EL (cell line): ENCODE measurements around the gene OR2F1.

Experiments
- DNase-seq: peaks from one replicate; pipeline ENCODE4 v3.0.0-alpha.2; 2016

Gene OR2F1, protein sequence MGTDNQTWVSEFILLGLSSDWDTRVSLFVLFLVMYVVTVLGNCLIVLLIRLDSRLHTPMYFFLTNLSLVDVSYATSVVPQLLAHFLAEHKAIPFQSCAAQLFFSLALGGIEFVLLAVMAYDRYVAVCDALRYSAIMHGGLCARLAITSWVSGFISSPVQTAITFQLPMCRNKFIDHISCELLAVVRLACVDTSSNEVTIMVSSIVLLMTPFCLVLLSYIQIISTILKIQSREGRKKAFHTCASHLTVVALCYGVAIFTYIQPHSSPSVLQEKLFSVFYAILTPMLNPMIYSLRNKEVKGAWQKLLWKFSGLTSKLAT

DNA sequence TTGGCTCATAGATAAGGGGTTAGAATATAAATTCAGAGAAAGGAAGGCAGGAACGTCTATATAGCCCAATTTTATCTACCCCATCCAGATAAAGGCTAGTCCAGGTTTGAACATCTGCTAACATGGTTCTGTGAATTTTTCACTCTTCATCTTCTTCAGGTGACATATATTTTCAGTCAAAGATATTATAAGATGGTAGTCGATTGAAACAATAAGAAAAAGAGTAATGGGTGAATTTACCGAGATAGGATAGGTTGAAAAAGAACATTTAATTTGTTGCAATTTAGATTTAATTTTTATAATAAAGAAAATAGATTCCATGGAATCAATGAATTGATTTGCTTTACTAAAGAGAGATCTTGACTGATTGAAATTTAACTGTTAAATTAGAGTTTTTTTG, at the start of gene OR2F1:
Gene OR2F1 (plus strand): TSS at position 301 of the 400 bp plus-strand sequence. CDS start 5,127 bp downstream, outside the sequence.
- no peak for DNase-seq

DNA sequence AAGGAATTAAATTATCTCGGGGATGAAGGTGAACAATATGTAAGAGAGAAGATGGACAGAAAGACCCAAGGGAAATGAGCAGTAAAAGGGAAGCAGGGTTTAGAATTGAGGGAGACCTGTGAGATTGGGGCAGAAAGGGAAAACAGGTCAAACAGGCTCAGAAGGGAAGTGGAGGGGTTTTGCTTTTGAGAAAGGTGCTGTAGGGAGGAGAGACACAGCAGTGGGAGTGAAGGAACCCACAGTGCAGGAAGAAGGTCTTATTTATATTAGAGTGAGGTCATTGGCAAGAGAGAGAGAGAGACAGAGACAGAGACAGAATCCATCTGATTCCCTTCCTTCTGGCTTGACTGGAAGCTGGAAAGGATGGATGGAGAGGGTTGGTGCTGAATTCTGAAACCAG, 49.1 kb upstream of the OR2F1 start:
- no peak for DNase-seq

GRCh38 chr7:143906151-143906550, 48.5 kb upstream of the OR2F1 start:
- DNase-seq: no peak

DNA sequence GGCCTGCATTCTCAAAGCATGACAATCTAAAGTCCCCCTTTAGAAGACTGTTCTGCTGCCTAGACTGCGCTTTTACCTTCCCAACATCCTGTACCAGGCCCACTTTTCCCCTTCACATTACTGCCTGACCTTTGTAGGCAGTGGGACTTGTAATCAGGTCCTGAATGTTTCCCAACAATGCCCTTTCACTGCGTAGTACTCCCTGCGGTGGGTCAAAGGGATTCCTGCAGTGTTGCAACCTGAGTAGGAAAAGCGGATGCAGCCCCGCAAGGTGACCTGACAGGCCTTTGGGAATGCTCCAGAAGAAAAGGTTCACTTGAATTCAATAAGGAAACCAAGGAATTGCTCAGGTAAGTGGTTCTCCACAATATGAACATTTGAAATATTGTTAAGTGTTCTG, 47.7 kb upstream of the OR2F1 start:
- DNase-seq: no peak

DNA sequence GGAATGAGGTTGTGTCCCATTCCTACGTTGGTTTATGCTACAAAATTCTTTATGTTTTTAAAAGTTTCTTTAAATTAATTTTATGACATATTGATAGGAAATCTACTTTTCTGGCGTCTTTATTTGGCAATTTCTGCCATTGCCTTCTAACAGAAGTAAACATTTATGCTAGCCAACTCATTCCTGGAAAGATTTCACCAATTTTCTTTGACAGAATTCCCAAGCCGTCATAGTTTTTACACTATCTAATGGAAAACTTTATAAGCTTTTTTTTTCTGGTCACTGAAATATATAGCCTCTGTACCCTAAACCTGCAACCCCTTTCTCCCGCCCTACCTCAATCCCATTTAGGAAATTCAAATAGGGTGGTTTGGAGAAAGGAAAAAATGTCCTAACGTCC, 46.5 kb upstream of the OR2F1 start:
- DNase-seq: no peak

DNA sequence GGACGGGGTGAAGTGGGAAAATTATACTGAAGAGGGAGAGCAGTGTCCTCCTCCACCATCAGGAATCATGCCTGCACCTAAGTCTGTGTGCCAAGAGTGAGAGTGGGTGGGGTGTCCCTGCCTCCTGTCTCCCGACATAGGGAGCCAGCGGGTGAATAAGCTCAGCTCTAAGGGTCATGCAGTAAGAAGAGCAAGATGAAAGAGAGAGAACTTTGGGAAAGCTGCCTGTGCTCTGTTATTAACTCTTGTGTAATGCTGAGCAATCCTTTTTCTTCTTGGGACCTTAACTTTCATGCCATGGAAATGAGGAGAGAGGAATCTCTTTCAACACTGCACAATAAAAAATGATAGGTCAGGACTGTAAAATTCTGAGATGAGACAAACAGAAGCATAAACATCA, 44.8 kb upstream of the OR2F1 start:
- DNase-seq: no peak

GRCh38 chr7:143910473-143911248, 44.0 kb upstream of the OR2F1 start:
- no peak for DNase-seq

DNA sequence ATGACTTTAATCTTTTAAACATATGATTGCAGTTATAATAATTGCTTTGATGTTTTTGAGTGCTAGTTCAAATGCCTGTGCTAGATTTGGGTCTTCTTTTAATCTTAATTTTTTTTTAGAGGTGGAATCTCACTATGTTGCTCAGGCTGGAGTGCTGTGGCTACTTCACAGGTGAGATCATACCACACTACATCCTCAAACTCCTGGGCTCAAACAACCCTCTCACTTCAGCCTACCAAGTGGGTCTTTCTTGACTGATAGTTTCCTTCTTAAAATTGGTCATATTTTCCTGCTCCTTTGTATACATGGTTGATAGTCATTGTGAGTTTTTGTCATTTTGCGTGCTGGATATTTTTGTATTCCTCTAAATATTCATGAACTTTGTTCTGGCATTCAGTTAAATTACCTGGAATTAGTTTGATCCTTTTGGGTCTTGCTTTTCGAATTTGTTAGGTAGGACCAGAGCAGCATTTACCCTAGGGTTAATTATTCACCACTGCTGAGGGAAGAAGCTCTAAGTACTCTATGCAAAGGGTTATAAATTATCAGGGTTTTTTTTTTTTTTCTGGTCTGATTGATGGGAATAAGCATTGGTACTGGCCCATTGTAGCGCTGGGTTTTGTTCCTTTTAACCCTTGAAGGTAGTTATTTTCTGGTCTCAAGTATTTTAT, 40.6 kb upstream of the OR2F1 start:
- DNase-seq: no peak

DNA sequence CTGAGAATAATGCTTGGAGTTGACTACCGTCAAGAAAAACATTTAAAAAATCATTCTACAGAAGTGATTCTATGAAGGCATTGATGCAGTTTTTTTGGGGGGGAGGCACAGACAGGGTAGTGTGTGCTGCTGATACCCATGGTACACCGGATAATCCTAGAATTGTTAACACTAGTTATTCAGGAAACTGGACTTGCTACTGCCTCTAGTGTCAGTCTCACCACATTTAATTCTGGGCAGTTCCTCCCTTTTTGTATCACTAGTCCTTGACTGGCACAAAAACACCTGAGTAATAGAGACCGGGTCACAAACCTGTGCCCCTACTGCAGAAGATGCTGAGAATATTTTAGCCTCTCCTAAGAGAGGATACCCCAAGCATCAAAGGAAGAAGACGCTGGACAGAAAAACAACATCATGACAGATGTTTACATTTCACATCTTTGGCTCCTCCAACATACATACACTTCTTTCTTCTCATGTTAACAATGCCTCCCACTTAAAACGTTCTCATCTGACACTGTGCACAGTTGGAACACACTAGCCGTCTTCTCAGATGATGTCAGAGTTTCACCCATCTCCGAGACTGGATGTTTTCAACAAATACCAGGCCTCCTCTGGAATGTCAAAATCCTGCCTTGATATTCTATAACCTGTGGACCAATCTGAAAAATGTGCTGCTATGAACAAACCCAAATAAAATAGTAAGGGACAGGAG, 39.5 kb upstream of the OR2F1 start:
- DNase-seq: no peak

DNA sequence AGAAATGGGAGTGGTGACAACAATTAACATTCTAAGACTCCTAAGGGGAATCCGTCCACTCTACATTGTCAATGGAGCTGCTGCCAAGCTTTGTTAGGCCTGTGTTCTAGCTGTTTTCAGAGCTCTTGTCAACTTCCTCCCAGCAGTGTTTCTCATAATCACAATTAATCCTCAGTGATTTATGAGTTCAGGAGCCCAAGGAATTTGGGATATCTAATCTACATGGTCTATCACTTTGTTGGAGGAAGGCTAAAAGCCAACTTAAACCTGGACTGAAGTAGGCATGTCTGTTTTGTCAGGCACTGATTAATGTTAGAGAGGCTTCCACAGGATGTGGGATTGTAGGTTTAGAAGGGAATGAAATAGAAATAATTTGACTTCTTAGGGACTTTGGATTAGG, 29.8 kb upstream of the OR2F1 start:
- DNase-seq: no peak

- DNase-seq: no peak
Measured at GRCh38 chr7:143929224-143929920, 25.3 kb upstream of the OR2F1 start.

- DNase-seq: peak; percentile 20
Measured at GRCh38 chr7:143931739-143932138, 22.9 kb upstream of the OR2F1 start.

- DNase-seq: peak; percentile 78
Measured at GRCh38 chr7:143934526-143935325, 19.9 kb upstream of the OR2F1 start, which contains the start of gene OR2F2. TSS of gene OR2F2 (plus strand) at chr7:143935233. CDS start at chr7:143935233, 0 bp downstream.

- DNase-seq: peak; percentile 64
Measured at GRCh38 chr7:143936087-143937009, 18.3 kb upstream of the OR2F1 start.

- DNase-seq: no peak
Measured at GRCh38 chr7:143938379-143939243, 16.0 kb upstream of the OR2F1 start.

- no peak for DNase-seq
Measured at GRCh38 chr7:143945423-143945822, 9.2 kb upstream of the OR2F1 start.

DNA sequence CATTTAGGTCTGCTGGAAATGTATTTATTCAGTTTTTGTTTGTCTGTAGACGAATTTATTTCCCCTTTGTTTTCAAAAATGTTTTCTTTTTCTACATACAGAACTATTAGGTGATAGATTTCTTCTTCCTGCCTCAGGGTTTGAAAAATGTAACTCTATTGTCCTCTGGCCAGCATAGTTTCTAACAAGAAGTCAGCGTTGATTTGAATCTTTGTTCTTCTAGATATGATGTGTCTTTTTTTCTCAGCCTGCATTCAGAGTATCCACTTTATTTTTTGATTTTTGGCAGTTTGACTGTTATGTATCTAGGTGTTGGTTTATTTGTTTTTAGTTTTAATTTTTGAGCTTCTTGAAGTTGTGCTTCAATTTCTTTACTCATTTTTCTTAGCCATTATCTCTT, 7.5 kb upstream of the OR2F1 start:
- no peak for DNase-seq

DNA sequence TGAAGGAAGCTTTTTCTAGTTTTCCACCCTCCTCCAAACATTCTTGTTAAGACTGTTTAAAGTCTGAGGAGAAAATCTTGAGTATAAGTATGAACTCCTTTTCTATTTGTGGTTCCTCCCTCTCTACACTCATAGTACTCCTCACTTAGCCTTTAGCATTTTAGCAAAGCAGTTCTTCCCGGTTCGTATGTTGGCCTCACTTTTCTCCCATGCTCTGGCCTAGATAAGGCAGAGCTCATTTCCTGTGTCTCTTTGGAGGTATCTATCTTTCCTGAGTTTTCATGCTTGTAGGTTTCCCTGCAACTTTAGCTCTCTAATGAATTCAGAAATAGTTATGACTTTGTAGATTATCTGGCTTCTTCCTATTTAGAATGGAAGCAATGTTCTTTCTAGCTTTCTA, 5.9 kb upstream of the OR2F1 start:
- no peak for DNase-seq

GRCh38 chr7:143953421-143953820, 1.2 kb upstream of the OR2F1 start:
- no peak for DNase-seq
